Dendritic cell treated with granulocyte-macrophage colony-stimulating factor and Interleukin-4, amounts not matched to agents 40 ng/mL and 50 ng/mL, for 4 days (primary cell): ENCODE data around the gene TNNT1.

Experiments used
- H3K27ac Mint-ChIP-seq: one replicate; pipeline ENCODE4 v1.8.0; 2022; ENCODE audit warnings: mild to moderate bottlenecking, mixed read lengths
- H3K27me3 Mint-ChIP-seq: one replicate; pipeline ENCODE4 v1.8.0; 2022; ENCODE audit warnings: mild to moderate bottlenecking, mixed read lengths
- H3K36me3 Mint-ChIP-seq: one replicate; pipeline ENCODE4 v1.8.0; 2022; ENCODE audit warnings: low read depth, mixed read lengths
- H3K4me1 Mint-ChIP-seq: one replicate; pipeline ENCODE4 v1.8.0; 2022; ENCODE audit warnings: low read depth, mixed read lengths
- H3K4me3 Mint-ChIP-seq: one replicate; pipeline ENCODE4 v1.8.0; 2022; ENCODE audit warnings: mild to moderate bottlenecking, moderate library complexity, mixed read lengths
- H3K9me3 Mint-ChIP-seq: one replicate; pipeline ENCODE4 v1.8.0; 2022; ENCODE audit warnings: mixed read lengths
- intact Hi-C: fragments of 100-400 bp; cut with micrococcal nuclease; formaldehyde crosslinking; loops from one replicate; pipeline ENCODE4 v1.15.0; 2022

Gene TNNT1

DNA sequence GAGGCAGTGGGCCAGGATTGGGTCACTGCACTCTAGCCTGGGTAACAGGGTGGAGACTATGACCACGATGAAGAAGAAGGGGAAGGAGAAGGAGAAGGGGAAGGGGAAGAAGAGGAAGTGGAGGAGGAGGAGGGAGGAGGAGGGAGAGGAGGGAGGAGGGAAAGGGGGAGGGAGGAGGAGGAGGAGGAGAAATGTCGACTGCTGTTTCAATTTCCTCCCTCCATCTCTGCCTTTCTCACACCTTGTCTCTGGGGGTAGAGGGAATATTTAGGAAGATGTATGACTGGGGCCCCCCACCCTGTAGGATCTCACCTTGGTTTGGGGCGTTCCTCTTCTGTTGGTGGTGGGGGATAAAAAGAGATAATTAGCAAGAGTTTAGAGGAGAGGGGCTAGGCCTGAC is 3.8 kb downstream of the TNNT1 start:
- Mint-ChIP-seq H3K36me3 (no peaks in the 10 kb centered on the region), H3K9me3 (no peaks in the 10 kb centered on the region), H3K27ac (peak overlapping the region; percentile 9), H3K27me3 (peaks cover 75% of the 10 kb centered on the region), H3K4me1 (peaks cover 26% of the 10 kb centered on the region), H3K4me3 (no peak overlapping the region)
- intact Hi-C loops, result loop anchor here (10.0 kb wide), 1 partner anchor 150 kb away; no protein-coding TSS in a partner anchor

DNA sequence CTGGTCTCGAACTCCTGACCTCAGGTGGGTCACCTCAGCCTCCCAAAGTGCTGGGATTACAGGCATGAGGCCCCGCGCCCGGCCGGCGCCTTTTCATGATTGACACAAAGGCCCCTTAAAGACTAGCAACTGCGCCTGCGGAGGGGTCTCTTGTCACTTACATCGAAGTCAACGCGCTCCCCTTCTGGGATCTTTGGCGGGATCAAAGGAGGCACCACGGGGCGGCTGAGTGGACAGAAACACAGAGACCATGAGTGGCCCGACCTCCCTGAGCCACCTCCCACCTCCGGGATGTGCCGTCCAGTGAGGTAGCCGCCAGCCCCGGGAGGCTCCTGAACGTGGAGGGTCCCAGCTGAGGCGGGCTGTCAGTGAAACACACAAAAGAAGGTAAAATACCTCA is 7.3 kb downstream of the TNNT1 start:
- Mint-ChIP-seq H3K4me3 (no peak overlapping the region), H3K36me3 (no peaks in the 10 kb centered on the region), H3K9me3 (no peaks in the 10 kb centered on the region), H3K27ac (no peak overlapping the region), H3K27me3 (peaks cover 62% of the 10 kb centered on the region), H3K4me1 (peaks cover 22% of the 10 kb centered on the region)
- intact Hi-C loops, result loop anchor here (2.0 to 10.0 kb wide), 3 partner anchors 153 to 363 kb away; no protein-coding TSS in a partner anchor

- no peaks in the 10 kb centered on the region for H3K9me3 Mint-ChIP-seq
- H3K4me3 Mint-ChIP-seq, result no peak overlapping the region
- intact Hi-C loops, result no loop called here
- H3K27ac Mint-ChIP-seq, result no peak overlapping the region
- H3K4me1 Mint-ChIP-seq, result peaks cover 18% of the 10 kb centered on the region
- H3K36me3 Mint-ChIP-seq, result no peaks in the 10 kb centered on the region
- peaks cover 68% of the 10 kb centered on the region for H3K27me3 Mint-ChIP-seq
Measured at GRCh38 chr19:55137915-55138314, 11.1 kb downstream of the TNNT1 start.

DNA sequence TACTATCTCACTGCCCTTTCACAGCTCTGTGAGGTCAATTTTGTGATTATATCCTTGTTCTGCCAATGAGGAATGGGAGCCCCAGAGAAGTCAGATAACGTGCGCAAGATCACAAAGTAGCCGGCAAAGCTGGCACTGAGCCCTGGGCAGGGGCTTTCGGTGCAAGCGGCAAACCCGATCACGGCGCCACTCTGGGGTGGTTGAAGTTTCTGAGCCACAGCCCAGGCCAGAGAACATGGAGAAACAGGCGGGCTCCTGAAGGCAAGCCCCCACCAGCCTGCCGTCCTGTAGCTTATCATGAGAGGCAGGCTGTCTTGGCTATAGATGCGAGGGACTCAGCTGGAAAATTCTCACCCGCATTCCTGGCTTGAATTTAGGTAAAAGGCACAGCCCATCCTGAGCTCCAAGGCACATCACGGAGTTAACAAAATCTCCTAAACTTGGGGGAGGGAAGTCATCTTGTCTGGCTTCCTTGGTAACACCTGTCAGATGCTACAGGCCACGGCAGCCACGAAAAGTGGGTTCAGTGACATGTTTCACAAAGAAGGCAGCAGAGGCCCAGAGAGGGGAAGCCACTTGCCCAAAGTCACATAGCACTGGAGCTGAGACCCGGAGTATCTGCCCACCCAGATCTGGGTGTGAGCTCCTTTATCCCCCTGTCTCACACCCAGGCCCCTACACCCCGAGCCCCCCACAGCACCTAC is 12.5 kb downstream of the TNNT1 start:
- Mint-ChIP-seq H3K4me3 (no peak overlapping the region), H3K27ac (no peak overlapping the region), H3K36me3 (no peaks in the 10 kb centered on the region), H3K4me1 (peaks cover 23% of the 10 kb centered on the region), H3K9me3 (no peaks in the 10 kb centered on the region), H3K27me3 (peaks cover 69% of the 10 kb centered on the region)
- intact Hi-C loops, result no loop called here

GRCh38 chr19:55134736-55135135 is 14.3 kb downstream of the TNNT1 start:
- H3K9me3 Mint-ChIP-seq, result no peaks in the 10 kb centered on the region
- H3K27ac Mint-ChIP-seq, result no peak overlapping the region
- peaks cover 72% of the 10 kb centered on the region for H3K27me3 Mint-ChIP-seq
- intact Hi-C loops, result no loop called here
- H3K36me3 Mint-ChIP-seq, result no peaks in the 10 kb centered on the region
- peaks cover 18% of the 10 kb centered on the region for H3K4me1 Mint-ChIP-seq
- H3K4me3 Mint-ChIP-seq, result no peak overlapping the region

- Mint-ChIP-seq H3K27me3 (peaks cover 74% of the 10 kb centered on the region), H3K9me3 (no peaks in the 10 kb centered on the region), H3K36me3 (no peaks in the 10 kb centered on the region), H3K27ac (no peak overlapping the region), H3K4me1 (peaks cover 18% of the 10 kb centered on the region), H3K4me3 (no peak overlapping the region)
- intact Hi-C loops, result no loop called here
Measured at GRCh38 chr19:55133639-55134444, 15.2 kb downstream of the TNNT1 start.

DNA sequence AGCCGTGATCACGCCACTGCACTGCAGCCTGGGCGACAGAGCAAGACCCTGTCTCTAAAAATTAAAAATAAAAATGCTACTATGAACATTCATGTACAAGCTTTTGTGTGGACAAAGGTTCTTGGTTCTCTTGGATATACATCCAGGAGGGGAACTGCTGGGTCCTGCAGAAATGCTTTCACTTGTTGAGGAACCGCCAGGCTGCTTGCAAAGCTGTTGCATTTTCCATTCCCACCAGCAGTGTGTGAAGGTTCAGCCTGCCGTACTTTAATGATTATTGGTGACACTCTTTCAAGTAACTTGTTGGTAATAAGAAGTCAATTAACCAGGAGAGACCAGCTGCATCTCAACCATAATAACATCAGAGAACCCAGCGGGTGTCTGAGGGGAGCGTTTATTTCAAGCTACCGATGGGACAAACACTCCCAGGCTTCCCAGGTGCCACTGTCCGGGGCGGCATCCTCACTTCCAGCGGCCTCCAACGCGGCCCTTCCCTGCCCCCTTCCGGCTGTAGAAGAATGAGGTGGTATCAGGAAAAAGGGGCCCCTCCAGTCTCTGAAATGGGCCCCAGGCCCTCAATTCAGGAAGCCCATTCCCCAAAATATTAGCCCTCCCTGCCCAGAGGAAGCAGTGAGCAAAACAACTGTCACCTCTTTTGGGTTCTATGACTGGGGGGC is 16.4 kb downstream of the TNNT1 start:
- intact Hi-C loops, result no loop called here
- H3K36me3 Mint-ChIP-seq, result no peaks in the 10 kb centered on the region
- peaks cover 18% of the 10 kb centered on the region for H3K4me1 Mint-ChIP-seq
- no peak overlapping the region for H3K4me3 Mint-ChIP-seq
- peaks cover 69% of the 10 kb centered on the region for H3K27me3 Mint-ChIP-seq
- H3K27ac Mint-ChIP-seq, result no peak overlapping the region
- no peaks in the 10 kb centered on the region for H3K9me3 Mint-ChIP-seq

DNA sequence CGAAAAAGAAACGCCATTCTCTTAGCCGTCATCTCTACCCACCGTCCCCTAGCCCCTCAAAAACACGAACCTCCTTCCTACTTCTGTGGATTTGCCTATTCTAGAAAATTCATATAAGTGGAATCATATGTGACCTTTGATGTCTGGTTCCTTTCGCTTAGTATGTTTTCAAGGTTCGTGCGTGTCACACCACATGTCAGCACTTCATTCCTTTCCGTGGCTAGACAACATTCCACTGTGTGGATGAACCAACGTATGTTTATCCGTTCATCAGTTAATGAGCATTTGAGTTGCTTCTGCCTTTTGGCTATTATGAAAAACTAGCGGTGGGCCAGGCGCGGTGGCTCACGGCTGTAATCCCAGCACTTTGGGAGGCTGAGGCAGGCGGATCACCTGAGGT is 17.6 kb downstream of the TNNT1 start:
- peaks cover 18% of the 10 kb centered on the region for H3K4me1 Mint-ChIP-seq
- H3K27me3 Mint-ChIP-seq, result peaks cover 62% of the 10 kb centered on the region
- H3K36me3 Mint-ChIP-seq, result no peaks in the 10 kb centered on the region
- no peak overlapping the region for H3K4me3 Mint-ChIP-seq
- no peaks in the 10 kb centered on the region for H3K9me3 Mint-ChIP-seq
- H3K27ac Mint-ChIP-seq, result no peak overlapping the region
- intact Hi-C loops, result no loop called here

DNA sequence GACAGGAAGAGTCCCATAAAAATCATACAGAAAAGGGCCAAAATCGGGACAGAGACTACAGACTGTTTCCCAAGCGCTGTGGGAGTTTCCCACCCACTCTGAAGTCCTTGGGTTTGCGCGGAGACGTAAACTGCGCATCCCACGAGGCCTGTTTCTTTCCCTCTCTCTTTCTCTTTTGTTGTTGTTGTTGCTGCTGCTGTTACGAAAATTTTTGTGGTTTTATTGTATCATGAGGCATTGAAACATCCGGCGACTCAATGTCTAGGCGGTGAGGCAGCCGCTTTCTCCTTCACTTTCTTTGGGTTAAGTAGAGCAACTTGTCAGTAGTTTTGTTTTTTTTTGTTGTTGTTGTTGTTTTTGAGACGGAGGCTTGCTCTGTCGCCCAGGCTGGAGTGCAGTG is 30.0 kb downstream of the TNNT1 start:
- Mint-ChIP-seq H3K27ac (no peak overlapping the region), H3K27me3 (peaks cover 24% of the 10 kb centered on the region), H3K36me3 (peaks cover 34% of the 10 kb centered on the region), H3K9me3 (no peaks in the 10 kb centered on the region), H3K4me3 (no peak overlapping the region), H3K4me1 (peaks cover 45% of the 10 kb centered on the region)
- intact Hi-C loops, result no loop called here

GRCh38 chr19:55118401-55118991 is 30.5 kb downstream of the TNNT1 start:
- Mint-ChIP-seq H3K27me3 (peaks cover 18% of the 10 kb centered on the region), H3K4me1 (peaks cover 50% of the 10 kb centered on the region), H3K27ac (peak overlapping the region; percentile 92), H3K36me3 (peaks cover 40% of the 10 kb centered on the region), H3K4me3 (peak overlapping the region; percentile 87), H3K9me3 (no peaks in the 10 kb centered on the region)
- intact Hi-C loops, result no loop called here

- Mint-ChIP-seq H3K27ac (peak overlapping the region; percentile 92), H3K4me1 (peaks cover 56% of the 10 kb centered on the region), H3K4me3 (peak overlapping the region; percentile 87), H3K27me3 (peaks cover 12% of the 10 kb centered on the region), H3K36me3 (peaks cover 47% of the 10 kb centered on the region), H3K9me3 (no peaks in the 10 kb centered on the region)
- intact Hi-C loops, result loop anchor here (1.0 to 2.0 kb wide), 2 partner anchors 19 to 42 kb away; no protein-coding TSS in a partner anchor
Measured at GRCh38 chr19:55117663-55118391, 31.2 kb downstream of the TNNT1 start.

DNA sequence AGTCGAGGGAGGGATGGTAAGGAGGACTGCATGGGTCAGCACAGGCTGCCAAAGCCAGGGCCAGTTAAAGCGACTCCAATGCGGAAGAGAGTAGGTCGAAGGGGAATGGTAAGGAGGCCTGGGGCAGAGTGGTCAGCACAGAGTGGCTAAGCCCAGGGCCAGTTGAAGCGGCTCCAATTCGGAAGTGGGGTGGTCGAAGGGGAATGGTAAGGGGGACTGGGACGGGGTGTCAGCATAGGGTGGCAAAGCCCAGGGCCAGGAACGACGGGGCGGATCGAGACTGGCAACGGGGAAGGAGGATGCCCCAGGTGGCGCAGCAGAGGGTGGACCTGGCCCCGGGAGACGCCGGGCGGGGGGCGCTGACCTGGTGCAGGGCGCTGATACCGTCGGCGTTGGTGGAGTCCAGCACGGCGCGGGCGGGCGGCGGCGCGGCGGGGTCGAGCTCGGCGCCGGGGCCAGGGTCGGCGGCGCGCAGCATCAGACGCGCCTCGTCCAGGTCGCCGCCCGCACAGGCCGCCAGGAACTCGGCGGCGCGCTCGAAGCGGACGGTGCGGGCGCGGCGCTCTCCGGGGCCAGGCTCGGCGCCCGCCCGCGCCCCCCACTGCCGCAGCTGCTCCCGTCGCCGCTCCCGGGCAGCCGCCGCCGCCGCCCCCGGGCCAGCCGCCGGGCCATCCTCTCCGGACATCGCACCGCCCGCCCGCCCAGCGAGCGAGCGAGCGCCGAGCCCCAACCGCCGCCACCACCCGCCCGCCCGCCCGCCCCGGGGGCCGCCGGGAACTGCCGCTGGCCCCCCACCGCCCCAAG is 31.9 kb downstream of the TNNT1 start, which contains the start of gene PPP1R12C:
TSS of gene PPP1R12C (minus strand) at position 779 of the 804 bp plus-strand sequence. CDS start at position 685, 94 bp downstream.
- peaks cover 54% of the 10 kb centered on the region for H3K36me3 Mint-ChIP-seq
- intact Hi-C loops, result loop anchor here (1.0 to 2.0 kb wide), 2 partner anchors 18 to 43 kb away; no protein-coding TSS in a partner anchor
- no peaks in the 10 kb centered on the region for H3K9me3 Mint-ChIP-seq
- H3K4me3 Mint-ChIP-seq, result peak within 1 kb of the TSS; percentile 98
- H3K4me1 Mint-ChIP-seq, result peaks cover 59% of the 10 kb centered on the region
- peaks cover 12% of the 10 kb centered on the region for H3K27me3 Mint-ChIP-seq
- H3K27ac Mint-ChIP-seq, result peak within 1 kb of the TSS; percentile 92
